ENCODE measurements around the gene EXOC7. TPM values are rescaled to one million over a fixed set of nuclear protein-coding genes. Genes with fewer than 3 reads are reported as not detected.

The EXOC7 gene
- total RNA-seq, 2 experiments from 2014 or later = 81.2 to 88.1 TPM

DNA sequence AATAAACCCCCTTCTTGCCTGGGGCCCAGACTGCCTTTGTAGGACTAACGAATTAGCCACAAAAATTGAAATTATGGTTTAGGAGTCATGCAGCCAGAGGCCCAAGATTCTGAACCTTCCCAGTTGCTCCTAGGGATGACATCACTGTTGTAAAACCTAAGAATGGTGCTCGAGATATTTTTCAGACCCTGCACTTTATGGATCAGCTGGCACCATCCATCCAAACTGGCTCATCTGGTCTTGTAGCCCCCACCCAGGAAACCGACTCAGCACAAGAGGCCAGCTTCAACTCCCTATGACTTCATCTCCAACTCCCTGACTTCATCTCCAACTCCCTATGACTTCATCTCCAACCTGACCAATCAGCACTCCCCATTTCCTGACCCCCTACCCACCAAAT, 65.5 kb downstream of the EXOC7 start:
- Mint-ChIP-seq H3K36me3 (peaks cover 14% of the 10 kb centered on the region), H3K27me3 (no peaks in the 10 kb centered on the region), H3K9me3 (no peaks in the 10 kb centered on the region), H3K4me1 (peaks cover 10% of the 10 kb centered on the region), H3K4me3 (no peak overlapping the region), H3K27ac (peak overlapping the region; percentile 59)
- no peak for DNase-seq

- peaks cover 12% of the 10 kb centered on the region for H3K36me3 Mint-ChIP-seq
- H3K27me3 Mint-ChIP-seq = no peaks in the 10 kb centered on the region
- no peak for DNase-seq
- H3K4me1 Mint-ChIP-seq = peaks cover 12% of the 10 kb centered on the region
- H3K27ac Mint-ChIP-seq = no peak overlapping the region
- no peak overlapping the region for H3K4me3 Mint-ChIP-seq
- H3K9me3 Mint-ChIP-seq = no peaks in the 10 kb centered on the region
These were observed 66.9 kb downstream of the EXOC7 start for GRCh38 chr17:76036497-76037261.

DNA sequence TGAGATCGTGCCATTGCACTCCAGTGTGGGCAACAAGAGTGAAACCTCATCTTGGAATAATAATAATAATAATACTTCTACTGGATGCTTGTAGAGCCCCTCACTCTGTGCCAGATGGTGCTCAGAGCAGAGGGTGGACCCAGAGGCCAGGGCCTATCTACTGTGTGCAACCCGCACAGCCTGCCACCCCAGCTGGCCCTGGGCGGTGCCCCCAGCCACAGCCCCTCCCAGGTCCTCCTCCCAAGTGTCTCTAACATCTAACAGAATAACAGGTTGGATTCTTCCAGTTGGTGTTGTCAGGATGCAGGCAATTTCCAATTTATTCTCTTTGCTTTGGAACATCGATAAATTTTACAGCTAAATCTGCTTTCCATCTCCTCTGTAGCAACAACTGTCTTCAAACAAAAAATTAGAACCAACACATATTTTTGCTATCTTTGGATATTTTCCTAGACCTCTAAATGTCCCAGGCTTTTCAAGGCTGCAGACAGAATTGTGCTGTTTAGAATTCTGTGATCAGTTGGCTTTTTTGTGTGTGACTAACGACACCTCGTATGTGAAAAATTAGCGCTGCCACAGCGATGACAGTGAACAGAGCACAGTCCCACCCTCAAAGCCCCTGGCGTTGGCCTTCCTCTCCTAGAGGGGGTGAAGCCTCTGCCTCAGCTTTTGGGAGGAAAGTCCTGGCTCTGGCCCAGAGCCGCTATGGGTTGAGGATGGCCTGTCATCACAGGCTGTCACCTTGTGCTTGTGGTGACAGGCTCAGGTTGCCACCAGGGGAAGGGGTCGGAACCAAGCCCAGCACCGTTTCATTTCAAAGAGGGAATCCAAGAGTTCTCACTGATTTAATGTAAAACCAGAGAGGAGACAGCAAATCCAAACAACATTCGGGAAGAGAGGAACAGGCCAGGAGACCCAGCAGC, 68.9 kb downstream of the EXOC7 start:
- DNase-seq = no peak
- H3K36me3 Mint-ChIP-seq = peaks cover 8% of the 10 kb centered on the region
- no peaks in the 10 kb centered on the region for H3K9me3 Mint-ChIP-seq
- no peak overlapping the region for H3K4me3 Mint-ChIP-seq
- H3K4me1 Mint-ChIP-seq = peaks cover 18% of the 10 kb centered on the region
- H3K27me3 Mint-ChIP-seq = no peaks in the 10 kb centered on the region
- no peak overlapping the region for H3K27ac Mint-ChIP-seq

- no peak overlapping the region for H3K27ac Mint-ChIP-seq
- no peak for DNase-seq
- H3K36me3 Mint-ChIP-seq = peaks cover 3% of the 10 kb centered on the region
- H3K27me3 Mint-ChIP-seq = no peaks in the 10 kb centered on the region
- H3K9me3 Mint-ChIP-seq = no peaks in the 10 kb centered on the region
- peaks cover 29% of the 10 kb centered on the region for H3K4me1 Mint-ChIP-seq
- no peak overlapping the region for H3K4me3 Mint-ChIP-seq
These were observed 70.4 kb downstream of the EXOC7 start for GRCh38 chr17:76033139-76033538.

- Mint-ChIP-seq H3K27ac (no peak overlapping the region), H3K27me3 (no peaks in the 10 kb centered on the region), H3K4me1 (peaks cover 29% of the 10 kb centered on the region)
These were observed 70.8 kb downstream of the EXOC7 start for GRCh38 chr17:76032780-76033108.

DNA sequence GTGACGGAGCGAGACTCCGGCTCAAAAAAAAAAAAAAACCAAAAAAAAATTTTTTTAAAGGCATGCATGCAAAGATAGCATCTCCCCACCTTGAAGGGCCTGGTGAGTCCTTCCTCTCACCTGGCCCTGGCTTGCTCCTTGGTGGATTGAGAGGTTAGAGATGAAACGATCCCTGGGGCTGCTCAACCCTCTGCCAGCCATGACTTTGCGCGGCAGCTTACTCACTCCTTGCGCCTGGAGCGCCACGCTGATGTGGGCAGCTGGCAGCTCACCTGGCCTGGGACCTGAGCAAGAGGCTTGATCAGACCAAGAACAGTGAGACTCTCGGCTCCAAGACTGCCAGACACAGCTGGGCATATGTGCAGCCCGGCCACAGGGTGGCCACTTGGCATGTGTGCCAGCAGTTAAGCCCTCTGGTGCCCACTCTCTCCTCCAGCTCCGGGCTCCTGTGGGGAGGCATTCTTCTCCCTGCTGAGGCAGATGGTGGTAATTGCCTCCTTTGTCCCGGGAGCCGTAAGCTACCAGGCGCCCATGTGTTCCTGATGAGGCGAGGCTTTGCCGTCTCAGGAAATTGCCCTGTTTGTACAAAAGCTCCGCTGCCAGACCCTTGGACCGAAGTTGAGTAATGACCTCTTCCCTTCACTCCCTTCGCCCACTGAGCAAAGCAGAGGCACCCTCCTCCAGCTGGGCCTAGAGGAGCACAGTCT, 71.4 kb downstream of the EXOC7 start:
- H3K9me3 Mint-ChIP-seq = no peaks in the 10 kb centered on the region
- peaks cover 27% of the 10 kb centered on the region for H3K4me1 Mint-ChIP-seq
- H3K36me3 Mint-ChIP-seq = peaks cover 3% of the 10 kb centered on the region
- no peak overlapping the region for H3K27ac Mint-ChIP-seq
- no peak overlapping the region for H3K4me3 Mint-ChIP-seq
- no peak for DNase-seq
- H3K27me3 Mint-ChIP-seq = no peaks in the 10 kb centered on the region

More at GRCh38 chr17:76032780-76033108, 70.8 kb downstream of the EXOC7 start:
- no peaks in the 10 kb centered on the region for H3K9me3 Mint-ChIP-seq
- H3K36me3 Mint-ChIP-seq = peaks cover 3% of the 10 kb centered on the region
- H3K4me3 Mint-ChIP-seq = no peak overlapping the region
- no peak for DNase-seq

Other genes with a start within 250 kb of the EXOC7 start
- gene WBP2, start 248.5 kb downstream of the EXOC7 start, total RNA-seq = 10 to 100 TPM; 45.0 to 49.3 TPM
- 10 to 100 TPM; 16.4 to 18.3 TPM for gene TRIM47, start 225.2 kb downstream of the EXOC7 start, total RNA-seq
- 10 to 100 TPM; 37.2 to 41.7 TPM for gene TRIM65, start 206.8 kb downstream of the EXOC7 start, total RNA-seq
- 100 to 1,000 TPM; 148 to 161 TPM for gene MRPL38, start 198.9 kb downstream of the EXOC7 start, total RNA-seq
- 10 to 100 TPM; 14.9 to 16.6 TPM for gene FBF1, start 162.7 kb downstream of the EXOC7 start, total RNA-seq
- gene ACOX1, start 124.6 kb downstream of the EXOC7 start, total RNA-seq = 10 to 100 TPM; 26.3 to 26.9 TPM
- 10 to 100 TPM; 12.5 to 14.2 TPM for gene TEN1, start 124.5 kb downstream of the EXOC7 start, total RNA-seq
- 1 to 10 TPM; 4.9 to 5.5 TPM for gene CDK3, start 102.9 kb downstream of the EXOC7 start, total RNA-seq
- gene EVPL, start 76.5 kb downstream of the EXOC7 start, total RNA-seq = 1 to 10 TPM; 2.0 to 2.5 TPM
- 100 to 1,000 TPM; 140 to 141 TPM for gene SRP68, start 31.3 kb downstream of the EXOC7 start, total RNA-seq
- 1 to 10 TPM; 2.5 to 2.7 TPM for gene GALR2, start 29.0 kb downstream of the EXOC7 start, total RNA-seq
- 1 to 10 TPM; 3.7 TPM for gene ZACN, start 24.6 kb downstream of the EXOC7 start, total RNA-seq
- gene FOXJ1, start 37.5 kb upstream of the EXOC7 start, total RNA-seq = 1 to 10 TPM; 7.5 to 7.8 TPM
- 10 to 100 TPM; 30.4 to 34.7 TPM for gene RNF157, start 136.7 kb upstream of the EXOC7 start, total RNA-seq
- 100 to 1,000 TPM; 262 to 268 TPM for gene UBALD2, start 161.6 kb upstream of the EXOC7 start, total RNA-seq
- 1 to 10 TPM in 1 of 2 experiments, under 1 TPM in 1; 0.87 to 1.6 TPM for gene QRICH2, start 204.5 kb upstream of the EXOC7 start, total RNA-seq

Measured in activated naive CD8-positive, alpha-beta T cell treated with anti-CD3 and anti-CD28 coated beads for 36 hours (primary cell).